Tibial nerve (tissue), 4 donors: ENCODE data around the gene MAN2B1. TPM values are rescaled to one million over a fixed set of nuclear protein-coding genes. Genes with fewer than 3 reads are reported as not detected.

Experiments
- DNase-seq, 2 donors: peaks; one replicate each; pipeline ENCODE4 v3.0.0-alpha.2; 2019; ENCODE audit warnings: low spot score in 2 of 2
- H3K27ac ChIP-seq, 4 donors: fragments of 200-600 bp; sonication (generic) in 3 of 4; one replicate each; pipeline ENCODE4 v1.5.1; 2017 to 2019; ENCODE audit warnings: mild to moderate bottlenecking in 1 of 4
- H3K27me3 ChIP-seq, 2 donors: fragments of 200-600 bp; sonication (generic) in 1 of 2; one replicate each; pipeline versions ENCODE4 v1.5.1 to v1.6.0; 2017 to 2019
- H3K36me3 ChIP-seq, 3 donors: fragments of 200-600 bp; sonication (generic); one replicate each; pipeline ENCODE4 v1.5.1; 2018 to 2019
- H3K4me1 ChIP-seq, 4 donors: fragments of 200-600 bp; sonication (generic) in 3 of 4; one replicate each; pipeline ENCODE4 v1.5.1; 2017 to 2019
- H3K4me3 ChIP-seq, 4 donors: fragments of 200-600 bp; sonication (generic) in 3 of 4; one replicate each; pipeline ENCODE4 v1.5.1; 2017 to 2019; ENCODE audit warnings: mild to moderate bottlenecking in 1 of 4, moderate library complexity in 1 of 4
- H3K9me3 ChIP-seq, 4 donors: fragments of 200-600 bp; sonication (generic) in 3 of 4; one replicate each; pipeline ENCODE4 v1.5.1; 2017 to 2019
- CTCF ChIP-seq, 5 experiments: fragments of 200-600 bp in 3 of 5; fragments of 450-650 bp in 2 of 5; sonication (generic) in 3 of 5; IDR thresholded peaks; one replicate each; pipeline ENCODE4 v1.5.1; 2016 to 2019; ENCODE audit warnings: antibody characterized with exemption in 5 of 5, mild to moderate bottlenecking in 3 of 5, moderate library complexity in 2 of 5
- EP300 ChIP-seq, 2 donors: sonication (generic); formaldehyde crosslinking; IDR thresholded peaks; one replicate each; pipeline ENCODE4 v1.6.1; 2017; ENCODE audit warnings: antibody characterized with exemption in 2 of 2, mild to moderate bottlenecking in 1 of 2
- POLR2A ChIP-seq, 2 donors: fragments of 450-650 bp; IDR thresholded peaks; one replicate each; pipeline ENCODE4 v1.6.1; 2017; ENCODE audit warnings: antibody characterized with exemption in 2 of 2, mild to moderate bottlenecking in 2 of 2, moderate library complexity in 2 of 2
- WGBS, 2 donors: methylation state at CpG; one replicate each; pipeline ENCODE4 v1.1.5; 2018; 5-methylcytosine and 5-hydroxymethylcytosine counted together
- small RNA-seq: library from RNA; depleted of rRNA; stranded (forward); fragments of <200 nt; gene quantifications from one replicate; pipeline ENCODE3, GENCODE V24; 2016
- total RNA-seq, 4 donors: library from RNA; depleted of rRNA; stranded (reverse); fragments of >200 nt; gene quantifications; one replicate each; pipeline ENCODE4 v1.1.0, GENCODE V29; 2016

The MAN2B1 gene
- total RNA-seq, 4 donors from 2014 or later = 48.5 to 89.4 (median 58.5) TPM

- H3K9me3 ChIP-seq = no peaks in the 10 kb centered on the region
- TF ChIP-seq EP300 (IDR thresholded peaks at IDR 0.05) = no peak
- TF ChIP-seq POLR2A (IDR thresholded peaks at IDR 0.05) = no peak
- no peak for TF ChIP-seq CTCF (IDR thresholded peaks at IDR 0.05)
- no peak overlapping the region for H3K4me3 ChIP-seq
- peaks cover 0 to 51% (median 3%) of the 10 kb centered on the region in 3 donors for H3K36me3 ChIP-seq
- no peak for DNase-seq
- no peak overlapping the region for H3K27ac ChIP-seq
- WGBS, 2 donors = 82 to 84% methylated on average over 11 of the region's 11 CpGs
- H3K27me3 ChIP-seq = no peaks in the 10 kb centered on the region
- no peaks in the 10 kb centered on the region for H3K4me1 ChIP-seq
Observed at GRCh38 chr19:12597594-12597993, 68.9 kb downstream of the MAN2B1 start.

- WGBS, 2 donors = 43 to 44% methylated on average over 22 to 38 of the region's 38 CpGs
- Histone ChIP-seq H3K4me3 (no peak overlapping the region), H3K27me3 (no peaks in the 10 kb centered on the region), H3K4me1 (no peaks in the 10 kb centered on the region), H3K9me3 (no peaks in the 10 kb centered on the region), H3K27ac (no peak overlapping the region), H3K36me3 (peaks cover 0 to 49% (median 0%) of the 10 kb centered on the region in 3 donors)
- TF ChIP-seq CTCF (IDR thresholded peaks at IDR 0.05) (no peak), POLR2A (IDR thresholded peaks at IDR 0.05) (no peak), EP300 (IDR thresholded peaks at IDR 0.05) (no peak)
- DNase-seq = no peak
Observed at GRCh38 chr19:12596927-12597548, 69.5 kb downstream of the MAN2B1 start.

Small RNAs within 50 kb of the gene (small RNA-seq; reads per million reads assigned to genes)
- gene SNORD41 = 280 reads per million, percentile 97 among the genes with 10 or more reads in this experiment

Other genes starting within 250 kb of the MAN2B1 start
- gene ZNF443, start 225.7 kb downstream of the MAN2B1 start, total RNA-seq = 1 to 10 TPM; 2.8 to 4.5 (median 3.7) TPM
- gene ZNF709, start 181.9 kb downstream of the MAN2B1 start, total RNA-seq = 1 to 10 TPM; 2.9 to 4.8 (median 4.5) TPM
- 10 to 100 TPM; 12.0 to 20.6 (median 14.7) TPM for gene ZNF564, start 115.3 kb downstream of the MAN2B1 start, total RNA-seq
- 1 to 10 TPM; 3.1 to 6.7 (median 4.8) TPM for gene ZNF490, start 55.9 kb downstream of the MAN2B1 start, total RNA-seq
- gene ZNF791, start 55.8 kb downstream of the MAN2B1 start, total RNA-seq = 10 to 100 TPM; 36.1 to 38.7 (median 37.6) TPM
- gene WDR83, start 65 bp upstream of the MAN2B1 start, total RNA-seq = 10 to 100 TPM in 3 of 4 donors, 1 to 10 TPM in 1; 7.9 to 19.8 (median 16.8) TPM
- gene DHPS, start 15.1 kb upstream of the MAN2B1 start, total RNA-seq = 100 to 1,000 TPM; 117 to 180 (median 160) TPM
- gene GNG14, start 21.3 kb upstream of the MAN2B1 start, total RNA-seq = not detected
- 1 to 10 TPM; 1.2 to 7.5 (median 5.7) TPM for gene FBXW9, start 29.9 kb upstream of the MAN2B1 start, total RNA-seq
- gene TNPO2, start 57.2 kb upstream of the MAN2B1 start, total RNA-seq = 100 to 1,000 TPM in 1 of 4 donors, 10 to 100 TPM in 3; 56.1 to 120 (median 77.6) TPM
- gene TRIR, start 67.9 kb upstream of the MAN2B1 start, total RNA-seq = 100 to 1,000 TPM; 328 to 649 (median 501) TPM
- 10 to 100 TPM; 22.6 to 40.4 (median 36.3) TPM for gene GET3, start 70.8 kb upstream of the MAN2B1 start, total RNA-seq
- gene BEST2, start 85.0 kb upstream of the MAN2B1 start, total RNA-seq = under 1 TPM in 1 of 4 donors, not detected in 3; 0.21 TPM
- gene HOOK2, start 108.8 kb upstream of the MAN2B1 start, total RNA-seq = 100 to 1,000 TPM in 1 of 4 donors, 10 to 100 TPM in 3; 27.3 to 109 (median 50.2) TPM
- gene JUNB, start 124.7 kb upstream of the MAN2B1 start, total RNA-seq = 100 to 1,000 TPM; 421 to 676 (median 613) TPM
- 100 to 1,000 TPM; 129 to 182 (median 163) TPM for gene PRDX2, start 135.1 kb upstream of the MAN2B1 start, total RNA-seq
- 1 to 10 TPM in 1 of 4 donors, not detected in 3; 4.8 TPM for gene THSD8, start 135.3 kb upstream of the MAN2B1 start, total RNA-seq
- gene RNASEH2A, start 139.8 kb upstream of the MAN2B1 start, total RNA-seq = 1 to 10 TPM; 5.4 to 8.6 (median 6.7) TPM
- gene RTBDN, start 167.8 kb upstream of the MAN2B1 start, total RNA-seq = not detected
- not detected for gene MAST1, start 171.8 kb upstream of the MAN2B1 start, total RNA-seq
- gene DNASE2, start 214.7 kb upstream of the MAN2B1 start, total RNA-seq = 10 to 100 TPM; 38.1 to 59.0 (median 44.2) TPM
- gene KLF1, start 220.5 kb upstream of the MAN2B1 start, total RNA-seq = not detected
- 10 to 100 TPM; 50.4 to 68.0 (median 64.6) TPM for gene GCDH, start 224.4 kb upstream of the MAN2B1 start, total RNA-seq